ENCODE data around the gene TRIM72. TPM values are rescaled to one million over a fixed set of nuclear protein-coding genes. Genes with fewer than 3 reads are reported as not detected.

Gene TRIM72
- total RNA-seq, 1 experiment from 2014 or later = 1.8 TPM

- TF ChIP-seq, protein P1, sequence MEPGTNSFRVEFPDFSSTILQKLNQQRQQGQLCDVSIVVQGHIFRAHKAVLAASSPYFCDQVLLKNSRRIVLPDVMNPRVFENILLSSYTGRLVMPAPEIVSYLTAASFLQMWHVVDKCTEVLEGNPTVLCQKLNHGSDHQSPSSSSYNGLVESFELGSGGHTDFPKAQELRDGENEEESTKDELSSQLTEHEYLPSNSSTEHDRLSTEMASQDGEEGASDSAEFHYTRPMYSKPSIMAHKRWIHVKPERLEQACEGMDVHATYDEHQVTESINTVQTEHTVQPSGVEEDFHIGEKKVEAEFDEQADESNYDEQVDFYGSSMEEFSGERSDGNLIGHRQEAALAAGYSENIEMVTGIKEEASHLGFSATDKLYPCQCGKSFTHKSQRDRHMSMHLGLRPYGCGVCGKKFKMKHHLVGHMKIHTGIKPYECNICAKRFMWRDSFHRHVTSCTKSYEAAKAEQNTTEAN (CRISPR knock-in tag; IDR thresholded peaks at IDR 0.05) = peak; percentile 28; the same call in 1 of the 2 replicates
- peak; percentile 26; the same call in 1 of the 2 replicates for TF ChIP-seq HMGA2 (CRISPR knock-in tag; IDR thresholded peaks at IDR 0.05)
- TF ChIP-seq TCF7 (CRISPR knock-in tag; IDR thresholded peaks at IDR 0.05; ENCODE audit: low read depth) = 0 out of 2 replicates have a peak, but pooled peaks have one; percentile 38
- TF ChIP-seq ATF3 (CRISPR knock-in tag; conservative IDR thresholded peaks at IDR 0.05) = 0 out of 2 replicates have a peak, but pooled peaks have one; percentile 66
- no peak for TF ChIP-seq FOXJ3 (CRISPR knock-in tag; IDR thresholded peaks at IDR 0.05; ENCODE audit: borderline replicate concordance)
- TF ChIP-seq, protein P2, sequence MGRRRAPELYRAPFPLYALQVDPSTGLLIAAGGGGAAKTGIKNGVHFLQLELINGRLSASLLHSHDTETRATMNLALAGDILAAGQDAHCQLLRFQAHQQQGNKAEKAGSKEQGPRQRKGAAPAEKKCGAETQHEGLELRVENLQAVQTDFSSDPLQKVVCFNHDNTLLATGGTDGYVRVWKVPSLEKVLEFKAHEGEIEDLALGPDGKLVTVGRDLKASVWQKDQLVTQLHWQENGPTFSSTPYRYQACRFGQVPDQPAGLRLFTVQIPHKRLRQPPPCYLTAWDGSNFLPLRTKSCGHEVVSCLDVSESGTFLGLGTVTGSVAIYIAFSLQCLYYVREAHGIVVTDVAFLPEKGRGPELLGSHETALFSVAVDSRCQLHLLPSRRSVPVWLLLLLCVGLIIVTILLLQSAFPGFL (CRISPR knock-in tag; IDR thresholded peaks at IDR 0.05; ENCODE audit: borderline replicate concordance) = peak; percentile 86; the same call in 1 of the 2 replicates
- no peak for TF ChIP-seq ZNF423 (CRISPR knock-in tag; IDR thresholded peaks at IDR 0.05)
- TF ChIP-seq ELF4 (CRISPR knock-in tag; IDR thresholded peaks at IDR 0.05; ENCODE audit: low read depth) = 0 out of 2 replicates have a peak, but pooled peaks have one; percentile 35
- 0 out of 2 replicates have a peak, but pooled peaks have one; percentile 13 for TF ChIP-seq TP53 (CRISPR knock-in tag; IDR thresholded peaks at IDR 0.05)
- TF ChIP-seq OVOL2 (CRISPR knock-in tag; IDR thresholded peaks at IDR 0.05; ENCODE audit: borderline replicate concordance) = peak; percentile 13; the same call in 1 of the 2 replicates
- TF ChIP-seq, protein P3, sequence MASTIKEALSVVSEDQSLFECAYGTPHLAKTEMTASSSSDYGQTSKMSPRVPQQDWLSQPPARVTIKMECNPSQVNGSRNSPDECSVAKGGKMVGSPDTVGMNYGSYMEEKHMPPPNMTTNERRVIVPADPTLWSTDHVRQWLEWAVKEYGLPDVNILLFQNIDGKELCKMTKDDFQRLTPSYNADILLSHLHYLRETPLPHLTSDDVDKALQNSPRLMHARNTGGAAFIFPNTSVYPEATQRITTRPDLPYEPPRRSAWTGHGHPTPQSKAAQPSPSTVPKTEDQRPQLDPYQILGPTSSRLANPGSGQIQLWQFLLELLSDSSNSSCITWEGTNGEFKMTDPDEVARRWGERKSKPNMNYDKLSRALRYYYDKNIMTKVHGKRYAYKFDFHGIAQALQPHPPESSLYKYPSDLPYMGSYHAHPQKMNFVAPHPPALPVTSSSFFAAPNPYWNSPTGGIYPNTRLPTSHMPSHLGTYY (CRISPR knock-in tag; IDR thresholded peaks at IDR 0.05) = peak; percentile 81
- no peak for TF ChIP-seq IRF2 (CRISPR knock-in tag; IDR thresholded peaks at IDR 0.05; ENCODE audit: borderline replicate concordance, low read depth)
- no peak for TF ChIP-seq GRHL2 (CRISPR knock-in tag; IDR thresholded peaks at IDR 0.05; ENCODE audit: insufficient replicate concordance, severe bottlenecking)
- peak; percentile 69; the same call in 1 of the 2 replicates for TF ChIP-seq HMGXB4 (CRISPR knock-in tag; IDR thresholded peaks at IDR 0.05)
- peak; percentile 72; the same call in 1 of the 2 replicates for TF ChIP-seq RORB (CRISPR knock-in tag; IDR thresholded peaks at IDR 0.05)
- TF ChIP-seq, protein P4, sequence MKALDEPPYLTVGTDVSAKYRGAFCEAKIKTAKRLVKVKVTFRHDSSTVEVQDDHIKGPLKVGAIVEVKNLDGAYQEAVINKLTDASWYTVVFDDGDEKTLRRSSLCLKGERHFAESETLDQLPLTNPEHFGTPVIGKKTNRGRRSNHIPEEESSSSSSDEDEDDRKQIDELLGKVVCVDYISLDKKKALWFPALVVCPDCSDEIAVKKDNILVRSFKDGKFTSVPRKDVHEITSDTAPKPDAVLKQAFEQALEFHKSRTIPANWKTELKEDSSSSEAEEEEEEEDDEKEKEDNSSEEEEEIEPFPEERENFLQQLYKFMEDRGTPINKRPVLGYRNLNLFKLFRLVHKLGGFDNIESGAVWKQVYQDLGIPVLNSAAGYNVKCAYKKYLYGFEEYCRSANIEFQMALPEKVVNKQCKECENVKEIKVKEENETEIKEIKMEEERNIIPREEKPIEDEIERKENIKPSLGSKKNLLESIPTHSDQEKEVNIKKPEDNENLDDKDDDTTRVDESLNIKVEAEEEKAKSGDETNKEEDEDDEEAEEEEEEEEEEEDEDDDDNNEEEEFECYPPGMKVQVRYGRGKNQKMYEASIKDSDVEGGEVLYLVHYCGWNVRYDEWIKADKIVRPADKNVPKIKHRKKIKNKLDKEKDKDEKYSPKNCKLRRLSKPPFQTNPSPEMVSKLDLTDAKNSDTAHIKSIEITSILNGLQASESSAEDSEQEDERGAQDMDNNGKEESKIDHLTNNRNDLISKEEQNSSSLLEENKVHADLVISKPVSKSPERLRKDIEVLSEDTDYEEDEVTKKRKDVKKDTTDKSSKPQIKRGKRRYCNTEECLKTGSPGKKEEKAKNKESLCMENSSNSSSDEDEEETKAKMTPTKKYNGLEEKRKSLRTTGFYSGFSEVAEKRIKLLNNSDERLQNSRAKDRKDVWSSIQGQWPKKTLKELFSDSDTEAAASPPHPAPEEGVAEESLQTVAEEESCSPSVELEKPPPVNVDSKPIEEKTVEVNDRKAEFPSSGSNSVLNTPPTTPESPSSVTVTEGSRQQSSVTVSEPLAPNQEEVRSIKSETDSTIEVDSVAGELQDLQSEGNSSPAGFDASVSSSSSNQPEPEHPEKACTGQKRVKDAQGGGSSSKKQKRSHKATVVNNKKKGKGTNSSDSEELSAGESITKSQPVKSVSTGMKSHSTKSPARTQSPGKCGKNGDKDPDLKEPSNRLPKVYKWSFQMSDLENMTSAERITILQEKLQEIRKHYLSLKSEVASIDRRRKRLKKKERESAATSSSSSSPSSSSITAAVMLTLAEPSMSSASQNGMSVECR (CRISPR knock-in tag; IDR thresholded peaks at IDR 0.05; ENCODE audit: borderline replicate concordance) = peak; percentile 8
- 0 out of 2 replicates have a peak, but pooled peaks have one; percentile 18 for TF ChIP-seq USF1 (CRISPR knock-in tag; IDR thresholded peaks at IDR 0.05)
- TF ChIP-seq SP1 (CRISPR knock-in tag; conservative IDR thresholded peaks at IDR 0.05) = peak; percentile 82
- TF ChIP-seq CBFB (CRISPR knock-in tag; IDR thresholded peaks at IDR 0.05; ENCODE audit: low read depth) = no peak; the same call in 1 of the 2 replicates
- TF ChIP-seq, protein P5, sequence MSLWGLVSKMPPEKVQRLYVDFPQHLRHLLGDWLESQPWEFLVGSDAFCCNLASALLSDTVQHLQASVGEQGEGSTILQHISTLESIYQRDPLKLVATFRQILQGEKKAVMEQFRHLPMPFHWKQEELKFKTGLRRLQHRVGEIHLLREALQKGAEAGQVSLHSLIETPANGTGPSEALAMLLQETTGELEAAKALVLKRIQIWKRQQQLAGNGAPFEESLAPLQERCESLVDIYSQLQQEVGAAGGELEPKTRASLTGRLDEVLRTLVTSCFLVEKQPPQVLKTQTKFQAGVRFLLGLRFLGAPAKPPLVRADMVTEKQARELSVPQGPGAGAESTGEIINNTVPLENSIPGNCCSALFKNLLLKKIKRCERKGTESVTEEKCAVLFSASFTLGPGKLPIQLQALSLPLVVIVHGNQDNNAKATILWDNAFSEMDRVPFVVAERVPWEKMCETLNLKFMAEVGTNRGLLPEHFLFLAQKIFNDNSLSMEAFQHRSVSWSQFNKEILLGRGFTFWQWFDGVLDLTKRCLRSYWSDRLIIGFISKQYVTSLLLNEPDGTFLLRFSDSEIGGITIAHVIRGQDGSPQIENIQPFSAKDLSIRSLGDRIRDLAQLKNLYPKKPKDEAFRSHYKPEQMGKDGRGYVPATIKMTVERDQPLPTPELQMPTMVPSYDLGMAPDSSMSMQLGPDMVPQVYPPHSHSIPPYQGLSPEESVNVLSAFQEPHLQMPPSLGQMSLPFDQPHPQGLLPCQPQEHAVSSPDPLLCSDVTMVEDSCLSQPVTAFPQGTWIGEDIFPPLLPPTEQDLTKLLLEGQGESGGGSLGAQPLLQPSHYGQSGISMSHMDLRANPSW (CRISPR knock-in tag; conservative IDR thresholded peaks at IDR 0.05; ENCODE audit: low read depth) = no peak
Observed at GRCh38 chr16:31179747-31180459, 34.0 kb upstream of the TRIM72 start, which contains the start of gene FUS (continued).
